Fibroblast of gingiva (primary cell): ENCODE data around the gene ZBTB22.
A peak's percentile ranks its signal among the peaks of the same experiment; 100 is the strongest.
"Not testable (repeated sequence)": the region's sequence is repeated elsewhere in the genome, so short reads cannot be mapped to it uniquely, and the experiment has no call there.

Source experiments
- DNase-seq: peaks from one replicate; pipeline ENCODE4 v3.0.0-alpha.2; 2011; ENCODE audit warnings: low read depth

The ZBTB22 gene

DNA sequence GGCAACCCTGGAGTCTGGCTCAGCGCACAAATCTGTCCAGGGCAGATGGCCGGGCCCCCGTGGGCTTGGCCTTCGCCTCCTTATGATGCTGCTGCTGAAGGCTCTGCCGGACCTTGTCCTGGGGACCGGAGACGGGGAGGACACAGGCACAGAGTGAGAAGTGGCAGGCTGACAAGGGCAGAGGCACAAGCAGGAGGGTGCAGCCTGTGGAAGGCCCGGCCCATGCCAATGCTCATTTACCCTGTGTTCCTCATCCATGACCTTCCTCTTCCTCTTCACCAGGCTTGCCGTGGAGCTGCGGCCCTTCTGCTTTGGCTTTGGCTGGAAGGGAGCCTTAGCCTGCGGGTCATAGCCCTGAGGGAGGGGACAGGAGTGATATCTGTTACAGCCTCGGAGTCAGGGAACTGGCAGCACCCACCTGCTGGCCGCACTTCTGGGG is 38.3 kb downstream of the ZBTB22 start:
- DNase-seq, result no peak

DNA sequence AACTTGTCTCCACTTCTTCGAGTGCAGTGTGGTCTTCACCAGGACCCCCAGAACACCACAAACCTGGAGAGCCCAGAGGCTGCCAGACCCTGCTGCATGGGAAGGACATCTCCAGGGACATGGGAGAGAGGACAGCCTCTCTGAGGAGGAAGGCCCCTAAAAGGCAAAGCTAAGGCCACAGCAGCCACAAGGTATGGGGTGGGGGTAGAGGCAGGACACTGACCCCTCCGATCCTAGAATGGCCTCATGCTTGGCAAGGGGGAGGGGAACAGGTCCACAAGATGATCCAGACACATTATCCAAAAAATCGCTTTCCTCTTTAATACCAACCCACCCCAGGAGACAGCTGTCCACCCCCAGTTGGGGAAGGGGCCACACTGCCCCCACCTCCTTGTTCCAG is 38.7 kb downstream of the ZBTB22 start:
- no peak for DNase-seq

DNA sequence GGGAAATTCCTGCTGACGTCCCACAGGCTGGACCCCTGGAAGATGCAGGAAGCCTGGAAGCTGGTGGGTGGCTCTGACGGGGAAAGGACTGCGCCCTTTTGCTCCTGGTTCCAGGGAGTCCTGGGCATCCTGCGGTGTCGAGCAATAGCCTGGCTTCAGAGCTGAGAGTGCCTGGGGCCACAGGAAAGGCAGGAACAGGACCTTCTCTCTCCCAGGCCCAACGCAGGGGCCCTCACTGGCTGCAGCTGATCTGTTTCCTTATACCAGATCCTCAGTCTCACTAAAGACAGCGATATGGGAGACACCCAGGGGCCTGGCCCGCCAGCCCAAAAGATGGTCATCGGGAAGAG is 39.2 kb downstream of the ZBTB22 start:
- DNase-seq, result no peak

DNA sequence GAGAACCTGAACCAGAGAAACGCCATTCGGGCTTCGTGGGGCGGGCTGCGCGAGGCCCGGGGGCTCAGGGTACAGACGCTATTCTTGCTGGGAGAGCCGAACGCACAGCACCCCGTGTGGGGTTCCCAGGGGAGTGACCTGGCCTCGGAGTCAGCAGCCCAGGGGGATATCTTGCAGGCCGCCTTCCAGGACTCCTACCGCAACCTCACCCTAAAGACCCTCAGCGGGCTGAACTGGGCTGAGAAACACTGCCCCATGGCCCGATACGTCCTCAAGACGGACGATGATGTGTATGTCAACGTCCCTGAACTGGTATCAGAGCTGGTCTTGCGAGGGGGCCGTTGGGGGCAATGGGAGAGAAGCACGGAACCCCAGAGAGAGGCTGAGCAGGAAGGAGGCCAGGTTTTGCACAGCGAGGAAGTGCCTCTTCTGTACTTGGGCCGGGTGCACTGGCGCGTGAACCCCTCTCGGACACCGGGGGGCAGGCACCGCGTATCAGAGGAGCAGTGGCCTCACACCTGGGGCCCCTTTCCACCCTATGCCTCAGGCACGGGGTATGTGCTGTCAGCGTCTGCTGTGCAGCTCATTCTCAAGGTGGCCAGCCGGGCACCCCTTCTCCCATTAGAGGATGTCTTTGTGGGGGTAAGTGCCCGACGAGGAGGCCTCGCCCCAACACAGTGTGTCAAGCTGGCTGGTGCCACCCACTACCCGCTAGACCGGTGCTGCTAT is 39.7 kb downstream of the ZBTB22 start:
- DNase-seq, result no peak

DNA sequence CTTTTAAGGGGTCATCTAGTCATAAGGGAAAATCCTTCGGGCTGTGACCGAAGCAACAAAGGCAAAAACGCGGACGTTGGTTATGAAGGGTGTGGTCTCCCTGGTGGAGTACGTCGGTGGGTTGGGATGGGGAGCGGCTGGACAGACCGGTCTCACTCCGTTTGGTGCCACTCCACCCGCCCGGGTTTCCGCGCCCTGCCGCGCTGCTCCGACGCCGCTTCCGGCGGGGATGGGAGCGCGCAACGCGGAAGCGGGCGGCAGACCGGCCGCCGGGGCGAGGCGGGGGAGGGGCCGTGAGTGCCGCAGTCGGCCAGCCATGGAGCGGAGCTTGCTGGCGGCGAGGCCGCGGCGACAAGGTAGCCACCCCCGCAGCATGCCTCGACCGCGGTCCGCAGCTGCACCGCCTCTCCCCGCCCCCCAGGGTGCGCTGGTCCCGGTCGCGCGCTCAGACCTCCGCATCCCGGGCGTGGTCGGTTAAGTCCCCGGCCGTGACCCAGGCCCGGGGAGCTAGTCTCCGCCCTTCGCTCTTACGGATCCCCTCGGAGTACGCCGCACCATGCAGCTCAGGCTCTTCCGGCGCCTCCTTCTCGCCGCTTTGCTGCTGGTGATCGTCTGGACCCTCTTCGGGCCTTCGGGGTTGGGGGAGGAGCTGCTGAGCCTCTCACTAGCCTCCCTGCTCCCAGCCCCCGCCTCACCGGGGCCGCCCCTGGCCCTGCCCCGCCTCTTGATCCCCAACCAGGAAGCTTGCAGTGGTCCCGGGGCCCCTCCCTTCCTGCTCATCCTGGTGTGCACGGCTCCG is 40.5 kb downstream of the ZBTB22 start, which contains the start of gene B3GALT4:
B3GALT4 (plus strand) TSS at position 260 of the 799 bp plus-strand sequence; CDS start at position 557, 297 bp downstream.
- DNase-seq, result peak; percentile 69

DNA sequence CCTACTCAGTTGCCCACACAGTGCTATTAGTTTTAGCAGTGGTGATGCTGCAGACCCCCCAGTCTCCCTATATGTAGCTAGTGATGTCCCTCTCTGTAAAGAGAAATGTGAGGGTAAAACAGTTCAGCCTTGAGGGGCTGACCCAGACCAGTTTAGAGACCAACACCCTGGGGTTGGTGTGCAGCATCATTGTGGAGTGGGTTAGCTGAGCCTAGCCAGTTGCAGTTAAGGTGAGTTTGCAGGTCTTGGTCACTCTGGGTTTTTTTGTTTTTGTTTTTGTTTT is 41.0 kb downstream of the ZBTB22 start:
- DNase-seq, result no peak

DNA sequence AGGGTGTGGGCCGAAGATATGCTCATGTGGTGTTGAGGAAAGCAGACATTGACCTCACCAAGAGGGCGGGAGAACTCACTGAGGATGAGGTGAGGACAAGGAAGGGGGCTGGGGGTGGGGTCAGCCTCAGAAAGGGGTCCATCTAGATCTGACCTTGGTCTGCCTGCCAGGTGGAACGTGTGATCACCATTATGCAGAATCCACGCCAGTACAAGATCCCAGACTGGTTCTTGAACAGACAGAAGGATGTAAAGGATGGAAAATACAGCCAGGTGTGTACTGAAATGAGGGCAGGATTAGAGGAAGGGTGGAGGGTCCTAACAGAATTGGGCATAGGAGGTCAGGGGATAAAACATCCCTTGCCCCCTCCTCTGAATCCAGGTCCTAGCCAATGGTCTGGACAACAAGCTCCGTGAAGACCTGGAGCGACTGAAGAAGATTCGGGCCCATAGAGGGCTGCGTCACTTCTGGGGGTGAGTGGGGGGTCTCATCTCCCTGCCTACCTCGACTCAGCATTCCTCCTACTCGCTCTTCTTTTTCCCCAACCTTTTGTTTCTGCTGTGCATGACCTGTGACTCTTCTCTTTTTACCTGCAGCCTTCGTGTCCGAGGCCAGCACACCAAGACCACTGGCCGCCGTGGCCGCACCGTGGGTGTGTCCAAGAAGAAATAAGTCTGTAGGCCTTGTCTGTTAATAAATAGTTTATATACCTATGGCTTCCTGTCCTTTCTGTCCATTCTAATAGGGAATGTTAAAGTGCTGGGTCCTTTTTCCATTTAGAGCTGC is 41.6 kb downstream of the ZBTB22 start:
- DNase-seq, result not testable (repeated sequence)

DNA sequence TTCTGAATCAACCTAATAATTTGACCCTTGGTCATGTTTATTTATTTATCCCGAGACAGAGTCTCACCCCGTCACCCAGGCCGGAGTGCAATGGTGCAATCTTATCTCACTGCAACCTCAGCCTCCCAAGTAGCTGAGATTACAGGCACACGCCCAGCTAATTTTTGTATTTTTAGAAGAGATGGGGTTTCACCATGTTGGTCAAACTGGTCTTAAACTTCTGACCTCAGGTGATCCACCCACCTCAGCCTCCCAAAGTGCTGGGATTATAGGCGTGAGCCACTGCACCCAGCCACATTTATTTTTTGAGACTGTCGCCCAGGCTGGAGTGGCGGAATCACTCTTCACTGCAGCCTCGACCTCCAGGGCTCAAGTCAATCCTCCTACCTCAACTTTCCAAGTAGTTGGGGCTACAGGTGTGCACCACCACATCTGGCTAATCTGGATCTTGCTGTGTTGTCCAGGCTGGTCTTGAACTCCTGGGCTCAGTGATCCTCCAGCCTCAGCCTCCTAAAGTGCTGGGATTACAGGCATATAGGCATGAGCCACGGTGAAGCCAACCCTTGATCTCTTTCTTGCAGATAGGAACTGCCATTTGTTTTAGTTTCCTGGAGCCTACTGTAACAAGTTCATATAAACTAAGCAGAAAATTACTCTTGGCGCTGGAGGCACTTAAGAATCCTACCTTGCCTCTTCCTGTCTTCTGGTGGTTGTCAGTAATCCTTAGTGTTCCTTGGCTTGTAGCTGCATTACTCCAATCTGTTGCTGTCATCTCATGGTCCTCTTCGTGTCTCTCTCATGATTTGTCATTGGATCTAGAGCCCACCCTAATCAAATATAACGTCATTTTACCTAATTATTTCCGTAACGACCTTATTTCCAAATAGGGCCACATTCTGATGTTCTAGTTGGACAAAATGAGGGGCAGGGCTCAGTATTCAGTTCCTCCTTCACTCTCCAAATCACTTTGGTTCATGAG is 43.3 kb downstream of the ZBTB22 start:
- no peak for DNase-seq

DNA sequence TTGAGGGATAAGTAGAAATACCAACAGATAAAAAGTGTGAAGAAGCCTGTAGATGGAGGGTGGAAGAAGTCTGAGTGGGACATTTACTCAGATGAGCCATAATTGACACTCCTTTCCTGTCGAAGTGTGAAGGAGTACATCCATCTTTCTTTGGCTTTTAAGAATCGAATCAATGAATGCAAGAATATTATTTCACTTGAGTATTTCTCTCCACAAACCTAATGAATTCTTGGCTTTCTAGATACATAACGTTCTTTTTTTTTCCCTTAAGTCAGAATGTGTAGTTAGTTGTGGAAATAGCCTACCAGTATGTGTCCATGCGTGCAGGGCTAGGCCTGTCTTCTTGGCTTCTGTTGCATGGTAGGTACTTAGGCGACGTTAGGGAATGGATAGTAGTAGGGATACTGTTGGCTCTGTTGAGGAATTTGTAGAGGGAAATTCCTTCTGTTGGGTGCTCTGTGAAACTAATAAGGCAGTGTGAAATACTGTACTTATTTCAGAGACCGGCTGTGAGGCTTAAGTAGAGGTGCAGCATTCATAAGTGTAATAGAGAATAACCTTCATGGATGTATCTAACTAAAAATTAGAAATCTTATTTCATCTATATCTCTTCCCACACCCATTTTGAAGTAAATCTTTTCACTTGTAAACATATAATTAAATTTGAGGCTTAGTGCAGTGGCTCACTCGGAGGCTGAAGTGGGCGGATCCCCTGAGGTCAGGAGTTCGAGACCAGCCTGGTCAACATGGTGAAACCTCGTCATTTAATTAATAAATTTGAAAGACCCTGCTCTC is 44.2 kb downstream of the ZBTB22 start:
- DNase-seq, result no peak

DNA sequence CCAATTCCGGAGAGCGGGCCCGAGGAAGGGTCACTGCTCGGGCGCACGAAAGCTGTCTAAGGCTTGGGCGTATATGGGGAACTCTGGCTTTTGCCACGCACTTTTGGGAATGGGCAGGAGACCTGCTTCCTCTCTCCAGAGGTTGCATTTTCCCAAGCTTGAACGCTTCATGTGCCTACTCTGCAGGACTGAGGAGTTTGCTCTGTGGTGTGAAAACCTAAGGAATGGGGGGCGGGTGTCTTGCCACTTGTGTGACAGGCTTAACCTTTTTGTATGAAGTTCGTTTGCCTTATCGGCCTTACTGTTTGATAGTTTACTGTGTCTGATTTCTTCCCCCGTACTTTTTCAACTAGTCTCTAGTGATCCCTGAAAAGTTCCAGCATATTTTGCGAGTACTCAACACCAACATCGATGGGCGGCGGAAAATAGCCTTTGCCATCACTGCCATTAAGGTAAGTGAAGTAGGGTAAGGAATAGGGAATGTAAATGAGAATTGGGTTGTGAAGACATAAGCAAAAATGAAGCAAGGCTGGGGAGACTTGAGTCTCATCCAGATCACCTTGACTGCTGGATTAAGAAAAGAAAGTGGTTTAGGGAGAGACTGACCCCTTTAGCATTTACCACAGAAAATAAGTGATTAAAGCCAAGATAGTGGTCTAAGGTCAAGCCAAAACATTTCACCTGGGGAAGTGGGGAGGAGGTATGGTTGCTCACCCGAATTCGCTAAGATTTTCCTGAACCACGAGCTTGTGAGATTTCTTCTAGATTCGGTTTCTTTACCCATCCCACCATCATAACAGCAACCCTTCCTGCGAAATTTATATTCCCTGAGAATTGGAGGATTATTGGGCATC is 45.0 kb downstream of the ZBTB22 start:
- no peak for DNase-seq

DNA sequence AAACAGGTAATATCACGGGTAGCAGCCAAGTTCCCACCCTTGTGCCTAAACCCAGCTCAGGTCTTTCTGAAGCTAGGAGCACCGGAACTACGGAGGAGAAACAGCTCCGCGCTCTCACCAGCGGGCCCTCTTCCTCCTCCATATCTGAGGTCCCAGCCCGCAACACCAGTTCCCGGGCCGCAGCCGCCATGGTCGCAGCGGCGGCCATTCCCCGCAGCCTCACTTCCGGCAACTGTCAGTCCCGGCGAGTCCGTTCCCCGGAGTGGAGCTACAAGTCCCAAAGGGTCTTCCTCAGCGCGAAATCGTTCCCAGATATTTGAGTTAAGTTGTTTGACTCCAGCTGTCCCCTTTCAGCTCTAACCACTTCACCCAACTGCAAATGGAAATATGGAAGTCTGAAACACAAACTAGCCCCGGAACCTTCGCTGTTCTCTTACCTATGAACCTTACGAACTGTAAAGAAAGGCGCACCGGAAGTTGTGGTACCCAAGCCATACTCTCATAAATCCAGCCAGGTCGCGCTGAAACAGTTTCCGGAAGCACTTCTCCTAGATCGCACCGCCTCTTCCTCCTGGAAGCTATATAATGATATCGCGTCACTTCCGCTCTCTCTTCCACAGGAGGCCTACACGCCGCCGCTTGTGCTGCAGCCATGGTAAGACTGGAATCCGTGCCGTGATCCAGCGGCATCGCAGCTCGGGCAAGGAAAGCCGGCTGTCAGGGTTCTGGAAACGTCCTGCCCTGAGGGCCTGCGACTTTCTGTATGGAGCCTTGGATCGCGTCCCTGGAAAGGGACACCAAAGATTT is 45.9 kb downstream of the ZBTB22 start, which contains the start of the genes RPS18 and VPS52:
RPS18 (plus strand) TSS at position 608 of the 807 bp plus-strand sequence; CDS start at position 653, 45 bp downstream.
VPS52 (minus strand) TSS at position 409 of the 807 bp plus-strand sequence; CDS start at position 208, 201 bp downstream.
- DNase-seq, result peak; percentile 99

DNA sequence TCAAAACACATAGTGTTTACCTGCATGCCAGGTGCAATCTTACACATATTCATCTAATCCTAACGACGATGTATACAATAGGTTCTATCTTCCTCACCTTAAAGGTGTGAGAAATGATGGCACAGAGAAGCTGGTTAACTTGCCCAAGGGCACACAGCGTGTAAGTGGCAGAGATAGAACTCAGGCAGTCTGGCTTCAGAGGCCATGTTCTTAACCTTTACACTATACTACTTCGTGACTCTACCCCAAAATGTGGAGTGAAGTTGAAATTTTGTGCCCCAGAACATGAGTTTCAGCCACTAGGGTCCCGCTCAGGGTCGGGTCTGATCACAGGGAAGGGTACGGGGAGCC is 46.5 kb downstream of the ZBTB22 start:
- DNase-seq, result no peak
